ENCODE measurements around the gene LRRC74B.
"Not testable (repeated sequence)": the region's sequence is repeated elsewhere in the genome, so short reads cannot be mapped to it uniquely, and the experiment has no call there.

The LRRC74B gene

DNA sequence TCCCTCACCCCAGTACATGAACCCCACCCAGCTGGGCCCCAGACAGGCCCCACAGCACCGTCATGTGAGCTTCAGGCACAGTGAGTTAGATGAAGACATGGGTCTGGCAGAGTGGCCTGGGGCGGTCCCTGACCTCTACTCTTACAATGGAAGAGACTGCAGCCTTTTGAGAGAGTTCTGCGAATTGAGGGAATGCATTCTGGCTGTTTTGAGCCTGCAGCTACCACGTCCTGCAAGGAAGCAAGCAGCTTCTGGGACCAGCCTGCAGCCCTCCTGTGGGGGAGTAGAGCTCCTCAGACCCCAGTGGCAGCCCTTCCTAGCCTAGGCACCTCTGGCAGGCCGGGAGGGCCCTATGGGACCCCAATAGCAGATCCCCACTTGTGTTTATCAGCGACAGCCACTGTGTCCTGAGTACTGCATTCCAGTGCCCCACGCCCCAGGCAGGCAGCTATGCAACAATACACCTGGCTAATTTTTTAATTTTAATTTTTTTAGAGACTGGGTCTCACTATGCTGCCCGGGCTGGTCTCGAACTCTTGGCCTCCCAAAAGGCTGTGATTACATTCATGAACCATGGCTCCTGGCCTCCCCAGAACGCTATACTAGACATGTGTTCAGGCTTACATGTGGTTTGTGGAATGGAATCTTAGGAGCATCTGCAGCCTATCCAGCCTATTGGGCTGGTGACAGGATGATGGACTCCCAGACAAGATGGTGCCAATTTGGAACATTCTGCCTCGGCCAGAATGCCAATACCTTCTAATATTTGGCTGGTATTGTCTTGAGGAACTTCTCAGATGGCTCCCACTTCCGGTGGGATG, 12.7 kb upstream of the LRRC74B start:
- TF ChIP-seq CTCF (conservative IDR thresholded peaks at IDR 0.05) (no peak), ZFX (IDR thresholded peaks at IDR 0.05) (no peak)
- H3K27ac ChIP-seq, result no peak overlapping the region

DNA sequence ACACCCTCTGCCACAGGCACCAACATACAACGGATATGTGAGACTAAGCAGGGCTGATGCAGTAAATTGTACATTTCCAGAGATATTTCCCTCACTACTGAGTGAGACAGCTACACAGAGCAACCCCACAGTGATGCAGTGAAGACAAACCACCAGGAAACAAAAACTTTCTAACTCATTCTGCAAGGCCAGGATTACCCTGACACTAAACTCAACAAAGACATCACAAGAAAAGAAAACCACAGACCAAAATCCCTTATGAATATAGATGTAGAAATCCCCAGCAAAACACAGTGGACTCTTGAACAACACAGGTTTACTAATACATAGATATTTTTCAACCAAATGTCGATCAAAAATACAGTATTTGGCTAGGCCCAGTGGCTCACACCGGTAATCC, 11.9 kb upstream of the LRRC74B start:
- TF ChIP-seq ZFX (IDR thresholded peaks at IDR 0.05), result no peak
- no peak for TF ChIP-seq CTCF (conservative IDR thresholded peaks at IDR 0.05)

GRCh38 chr22:21034989-21035388, 10.8 kb upstream of the LRRC74B start:
- TF ChIP-seq CTCF (conservative IDR thresholded peaks at IDR 0.05) (no peak), ZFX (IDR thresholded peaks at IDR 0.05) (no peak)
- H3K27ac ChIP-seq, result no peak overlapping the region

More for the DNA sequence above, 11.9 kb upstream of the LRRC74B start:
- H3K27ac ChIP-seq, result no peak overlapping the region

GRCh38 chr22:21038405-21038804, 7.3 kb upstream of the LRRC74B start:
- H3K27ac ChIP-seq, result no peak overlapping the region
- TF ChIP-seq ZFX (IDR thresholded peaks at IDR 0.05), result no peak

DNA sequence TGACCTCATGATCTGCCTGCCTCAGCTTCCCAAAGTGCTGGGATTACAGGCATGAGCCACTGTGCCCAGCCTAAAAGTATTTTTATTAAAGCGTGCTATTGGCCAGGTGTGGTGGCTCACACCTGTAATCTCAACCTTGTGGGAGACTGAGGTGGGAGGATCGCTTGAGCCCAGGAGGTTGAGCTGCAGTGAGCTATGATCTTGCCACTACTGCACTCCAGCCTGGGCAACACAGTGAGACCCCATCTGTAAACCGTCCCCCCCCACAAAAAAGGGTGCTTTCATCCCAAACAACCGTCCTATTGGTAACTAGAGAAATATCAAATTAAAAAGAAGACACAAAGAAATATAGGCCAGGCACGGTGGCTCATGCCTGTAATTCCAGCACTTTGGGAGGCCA, 6.6 kb upstream of the LRRC74B start:
- not testable (repeated sequence) for H3K27ac ChIP-seq

DNA sequence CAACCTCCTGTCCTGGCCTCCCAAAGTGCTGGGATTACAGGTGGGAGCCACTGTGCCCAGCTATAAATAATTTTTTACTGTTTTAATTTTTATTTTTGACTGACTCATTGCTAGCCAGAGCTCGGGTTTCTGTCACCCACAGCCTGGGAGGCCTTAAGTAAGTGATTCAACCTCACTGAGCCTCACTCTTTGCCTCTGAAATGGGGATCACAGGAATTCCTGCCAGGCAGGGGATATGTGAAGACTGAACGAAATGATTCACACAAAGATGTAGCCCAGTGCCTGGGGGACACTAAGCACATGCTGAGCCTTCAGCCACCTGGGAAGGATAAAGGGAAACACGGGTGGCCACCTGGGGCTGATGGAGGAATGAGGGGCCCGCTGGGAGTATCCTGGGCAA, 3.8 kb upstream of the LRRC74B start:
- no peak overlapping the region for H3K27ac ChIP-seq
- TF ChIP-seq ZFX (IDR thresholded peaks at IDR 0.05) (no peak), CTCF (conservative IDR thresholded peaks at IDR 0.05) (no peak)

GRCh38 chr22:21042978-21043859, 2.5 kb upstream of the LRRC74B start:
- TF ChIP-seq ZFX (IDR thresholded peaks at IDR 0.05) (no peak), CTCF (conservative IDR thresholded peaks at IDR 0.05) (no peak)
- no peak overlapping the region for H3K27ac ChIP-seq

DNA sequence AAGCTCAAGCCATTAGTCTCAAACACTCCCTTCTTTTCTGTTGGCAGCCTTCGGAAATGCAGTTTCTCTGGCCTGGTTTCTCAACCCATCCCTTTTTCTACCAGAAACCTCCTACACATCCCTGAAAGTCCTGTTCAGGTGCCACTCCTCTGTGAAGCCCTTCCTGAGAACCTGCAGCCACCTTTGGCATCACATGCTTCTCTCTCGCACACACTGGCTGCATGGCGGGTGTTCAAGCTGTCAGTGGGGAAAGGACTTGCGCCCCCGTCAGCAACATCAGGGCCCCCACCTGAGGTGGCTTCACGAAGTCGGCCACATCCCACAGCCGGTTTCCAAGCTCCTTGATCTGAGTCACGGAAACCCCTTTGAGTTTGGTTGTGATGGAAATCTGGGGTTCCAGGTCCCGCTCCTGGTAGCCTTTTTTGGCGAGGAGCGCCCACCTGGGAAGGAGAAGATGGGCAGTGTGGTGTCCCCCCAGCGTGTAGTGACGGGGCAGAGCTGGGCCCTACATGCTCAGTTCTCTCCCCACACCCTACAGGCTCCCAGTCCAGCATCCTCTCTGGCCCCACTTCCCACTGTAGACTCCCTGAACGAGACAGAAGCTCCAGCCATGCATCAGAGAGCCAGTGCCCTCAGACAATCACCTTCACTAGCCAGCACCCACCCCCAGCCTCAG, 1.7 kb upstream of the LRRC74B start:
- no peak for TF ChIP-seq CTCF (conservative IDR thresholded peaks at IDR 0.05)
- TF ChIP-seq ZFX (IDR thresholded peaks at IDR 0.05), result no peak
- no peak overlapping the region for H3K27ac ChIP-seq
